ENCODE measurements around the gene CEND1.

Gene CEND1

DNA sequence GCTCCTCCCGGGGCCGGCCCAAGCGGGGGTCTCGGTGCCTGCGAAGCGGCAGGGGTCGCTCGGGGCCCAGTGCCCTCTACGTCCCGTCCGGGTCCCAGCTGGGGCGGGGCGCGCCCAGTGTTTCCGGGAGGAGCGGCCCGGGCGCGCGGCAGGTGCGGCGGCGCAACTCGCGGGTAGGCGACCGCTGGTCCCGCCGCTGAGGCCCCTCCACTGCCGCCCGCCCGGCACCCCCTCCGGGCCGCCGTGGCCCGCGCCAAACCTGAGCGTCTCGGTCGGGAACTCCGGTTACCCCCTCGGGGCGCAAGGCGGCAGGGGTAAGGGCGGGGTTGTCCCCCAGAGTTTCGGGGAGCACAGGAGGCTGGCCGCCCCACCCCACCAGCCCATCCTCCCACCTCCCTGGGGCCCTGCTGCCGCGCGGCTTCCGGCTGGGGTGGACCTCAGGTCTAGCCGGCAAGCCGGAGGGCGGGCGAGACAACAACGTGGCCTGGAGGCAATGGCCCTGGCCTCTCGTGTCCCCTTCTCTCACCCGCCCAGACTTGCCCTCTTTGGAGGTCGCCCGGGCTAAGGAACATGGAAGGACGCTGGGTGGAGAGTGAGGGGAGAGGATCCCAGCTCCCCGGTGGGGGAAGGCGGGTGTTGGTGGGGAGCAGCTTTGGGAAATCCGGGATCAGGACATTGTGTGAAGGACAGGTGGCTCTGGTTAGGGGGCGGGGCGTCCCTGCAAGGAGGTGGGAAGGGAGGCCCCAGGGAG, 37.4 kb upstream of the CEND1 start:
- DNase-seq: no peak

DNA sequence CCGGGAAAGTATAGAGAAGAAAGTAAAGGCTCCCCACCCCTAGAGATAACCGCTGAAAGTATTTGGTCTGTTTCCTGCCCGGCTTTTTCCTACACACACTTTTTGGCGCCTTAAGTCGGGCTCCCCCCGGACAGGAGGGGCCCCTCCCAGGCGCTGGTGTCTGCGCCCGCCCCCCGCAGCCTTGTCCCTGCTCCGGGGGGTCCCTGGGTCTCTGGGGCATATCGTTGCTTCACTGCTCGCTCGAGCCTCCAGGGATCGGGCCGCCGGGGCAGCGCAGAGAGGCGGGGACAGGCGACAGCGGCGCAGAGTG, 36.9 kb upstream of the CEND1 start:
- no peak for DNase-seq

GRCh38 chr11:826227-826621, 36.3 kb upstream of the CEND1 start:
- no peak for DNase-seq

DNA sequence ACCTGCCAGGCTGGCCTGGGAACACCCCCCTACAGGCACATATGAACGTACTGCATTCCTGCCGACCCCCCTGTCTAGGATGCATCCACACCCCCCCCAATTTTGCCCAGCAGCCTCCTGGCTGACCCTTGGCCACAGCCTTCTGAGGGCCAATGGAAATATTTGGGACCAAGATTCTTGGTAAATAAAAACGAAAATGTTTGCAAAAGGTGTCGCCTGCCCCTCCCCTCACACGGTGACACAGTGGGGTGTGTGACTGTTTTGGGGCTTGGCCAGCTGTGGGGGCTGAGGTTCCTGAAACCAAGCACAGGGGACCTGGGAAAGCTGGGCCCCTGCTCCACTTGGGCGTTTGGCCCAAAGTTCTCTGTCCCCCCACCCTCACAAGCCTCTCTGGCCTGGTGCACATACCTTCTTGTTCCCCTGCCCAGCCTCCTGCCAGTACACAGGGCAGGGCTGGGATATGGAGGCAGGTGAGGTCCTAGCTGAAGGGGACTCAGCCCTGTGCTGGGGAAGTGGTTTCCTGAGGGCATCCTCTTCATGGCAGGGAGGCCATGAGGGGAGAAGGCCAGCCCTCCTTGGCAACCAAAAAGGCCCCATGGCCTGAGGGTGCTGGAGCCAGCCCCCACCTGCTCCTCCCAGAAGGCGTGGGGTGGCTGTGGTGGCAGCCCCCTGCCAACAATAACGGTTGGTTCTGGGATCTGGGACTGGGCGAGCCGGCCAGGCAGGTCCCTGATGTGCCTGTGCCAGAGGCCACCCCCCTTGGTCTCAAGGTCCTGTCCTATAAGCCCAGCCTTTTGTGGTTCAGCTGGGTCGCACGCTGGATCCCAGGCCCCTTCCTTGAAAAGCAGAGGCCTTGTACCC, 35.7 kb upstream of the CEND1 start:
- no peak for DNase-seq

DNA sequence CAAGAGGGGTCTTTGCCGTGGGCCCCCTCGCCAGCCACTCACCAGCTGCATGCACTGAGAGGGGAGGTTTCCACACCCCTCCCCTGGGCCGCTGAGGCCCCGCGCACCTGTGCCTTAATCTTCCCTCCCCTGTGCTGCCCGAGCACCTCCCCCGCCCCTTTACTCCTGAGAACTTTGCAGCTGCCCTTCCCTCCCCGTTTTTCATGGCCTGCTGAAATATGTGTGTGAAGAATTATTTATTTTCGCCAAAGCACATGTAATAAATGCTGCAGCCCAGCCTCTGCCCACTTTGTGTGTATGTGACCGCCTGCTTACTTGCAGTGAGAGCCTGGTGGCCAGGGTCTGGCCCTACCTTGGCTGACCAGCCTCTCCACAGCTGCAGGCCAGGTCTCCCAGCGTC, 35.1 kb upstream of the CEND1 start:
- DNase-seq: no peak

DNA sequence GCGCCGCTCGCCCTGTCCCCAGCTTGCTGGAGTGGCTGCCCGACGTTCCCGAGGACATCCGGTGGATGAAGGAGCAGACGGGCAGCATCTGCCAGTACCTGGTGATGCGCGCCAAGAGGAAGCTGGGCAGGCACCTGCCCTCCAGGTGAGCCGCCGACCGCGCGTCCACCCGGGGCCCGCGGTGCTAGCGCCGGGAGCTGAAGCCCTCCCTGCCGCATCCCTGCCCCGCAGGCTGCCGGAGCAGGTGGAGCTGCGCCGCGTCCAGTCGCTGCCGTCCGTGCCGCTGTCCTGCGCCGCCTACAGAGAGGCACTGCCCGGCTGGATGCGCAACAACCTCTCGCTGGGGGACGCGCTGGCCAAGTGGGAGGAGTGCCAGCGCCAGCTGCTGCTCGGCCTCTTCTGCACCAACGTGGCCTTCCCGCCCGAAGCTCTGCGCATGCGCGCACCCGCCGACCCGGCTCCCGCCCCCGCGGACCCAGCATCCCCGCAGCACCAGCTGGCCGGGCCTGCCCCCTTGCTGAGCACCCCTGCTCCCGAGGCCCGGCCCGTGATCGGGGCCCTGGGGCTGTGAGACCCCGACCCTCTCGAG, 34.5 kb upstream of the CEND1 start:
- DNase-seq: no peak

DNA sequence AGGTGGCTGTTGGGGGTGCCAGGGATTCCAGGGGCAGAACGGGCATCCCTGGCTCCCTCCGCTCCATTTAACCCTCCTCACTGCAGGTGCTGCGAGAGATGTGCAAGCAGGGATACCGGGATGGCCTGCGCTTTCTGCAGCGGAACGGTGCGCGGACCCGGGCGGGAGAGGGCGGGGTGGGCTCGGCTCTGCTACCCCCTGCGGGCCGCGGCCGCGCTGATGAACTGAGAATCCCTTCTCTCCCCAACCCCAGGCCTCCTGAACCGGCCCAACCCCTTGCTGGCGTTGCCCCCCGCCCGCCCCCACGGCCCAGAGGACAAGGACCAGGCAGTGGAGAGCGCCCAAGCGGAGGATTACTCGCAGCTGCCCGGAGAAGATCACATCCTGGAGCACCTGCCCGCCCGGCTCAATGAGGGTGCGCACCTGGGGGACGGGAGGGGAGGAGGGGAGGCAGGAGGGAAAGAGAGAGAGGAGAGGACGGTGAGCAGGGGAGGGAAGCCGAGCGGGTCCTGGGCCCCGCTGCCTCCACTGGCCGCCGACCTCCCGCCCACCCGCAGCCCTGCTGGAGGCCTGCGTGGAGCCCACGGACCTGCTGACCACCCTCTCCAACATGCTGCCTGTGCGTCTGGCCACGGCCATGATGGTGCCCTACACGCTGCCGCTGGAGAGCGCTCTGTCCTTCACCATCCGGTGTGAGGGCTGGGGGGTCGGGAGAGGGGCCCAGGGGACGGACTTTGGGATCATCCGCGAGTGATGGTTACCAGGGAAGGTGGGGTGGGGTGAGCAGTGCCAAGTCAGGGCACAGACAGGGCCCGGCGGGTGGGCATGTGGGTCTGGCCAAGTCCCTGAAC, 33.8 kb upstream of the CEND1 start:
- DNase-seq: no peak

GRCh38 chr11:821512-822371, 31.9 kb upstream of the CEND1 start:
- no peak for DNase-seq

DNA sequence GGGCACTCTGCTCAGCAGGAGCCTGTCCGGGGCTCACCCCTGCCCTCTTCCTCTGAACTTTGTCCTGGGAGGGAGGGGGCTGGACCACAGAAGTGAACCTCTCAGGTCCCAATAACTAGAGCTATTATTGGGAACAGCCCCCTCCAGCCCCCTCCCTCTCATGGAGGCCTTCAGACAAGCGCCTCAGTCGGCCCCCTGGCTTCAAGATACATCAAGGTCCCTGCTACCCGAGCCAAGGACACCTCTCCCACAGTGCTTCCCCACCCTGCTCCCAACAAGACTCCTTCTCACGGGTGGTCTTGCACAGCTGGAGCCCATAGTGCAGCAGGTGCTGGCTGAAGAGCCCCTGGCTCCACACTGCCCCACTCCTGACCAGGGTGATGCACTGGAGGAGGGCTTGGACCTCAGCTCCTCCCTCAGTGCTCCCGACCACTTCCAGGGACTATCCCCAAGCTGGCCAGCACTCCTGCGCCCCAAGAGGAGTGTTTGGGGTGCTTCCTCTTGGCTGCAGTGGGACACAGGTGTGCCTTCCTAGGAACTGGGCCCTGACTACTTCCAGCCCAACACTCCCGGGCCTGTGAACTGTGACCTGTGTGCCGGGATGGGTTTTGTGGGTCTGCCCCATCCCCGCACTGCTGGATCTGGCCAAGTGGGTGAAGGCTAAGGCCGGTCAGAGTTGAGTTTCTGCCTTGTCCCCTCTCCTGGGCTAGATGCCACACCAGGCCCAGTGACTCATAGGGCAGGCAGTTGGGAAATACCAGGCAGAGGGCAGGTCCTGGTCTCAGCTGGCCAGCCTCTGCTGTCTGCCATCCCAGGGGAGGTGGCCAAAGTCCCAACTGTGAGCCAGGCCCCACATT, 31.0 kb upstream of the CEND1 start:
- DNase-seq: peak; percentile 81

- peak; percentile 84 for DNase-seq
Observed at GRCh38 chr11:819943-820649, 30.2 kb upstream of the CEND1 start.

DNA sequence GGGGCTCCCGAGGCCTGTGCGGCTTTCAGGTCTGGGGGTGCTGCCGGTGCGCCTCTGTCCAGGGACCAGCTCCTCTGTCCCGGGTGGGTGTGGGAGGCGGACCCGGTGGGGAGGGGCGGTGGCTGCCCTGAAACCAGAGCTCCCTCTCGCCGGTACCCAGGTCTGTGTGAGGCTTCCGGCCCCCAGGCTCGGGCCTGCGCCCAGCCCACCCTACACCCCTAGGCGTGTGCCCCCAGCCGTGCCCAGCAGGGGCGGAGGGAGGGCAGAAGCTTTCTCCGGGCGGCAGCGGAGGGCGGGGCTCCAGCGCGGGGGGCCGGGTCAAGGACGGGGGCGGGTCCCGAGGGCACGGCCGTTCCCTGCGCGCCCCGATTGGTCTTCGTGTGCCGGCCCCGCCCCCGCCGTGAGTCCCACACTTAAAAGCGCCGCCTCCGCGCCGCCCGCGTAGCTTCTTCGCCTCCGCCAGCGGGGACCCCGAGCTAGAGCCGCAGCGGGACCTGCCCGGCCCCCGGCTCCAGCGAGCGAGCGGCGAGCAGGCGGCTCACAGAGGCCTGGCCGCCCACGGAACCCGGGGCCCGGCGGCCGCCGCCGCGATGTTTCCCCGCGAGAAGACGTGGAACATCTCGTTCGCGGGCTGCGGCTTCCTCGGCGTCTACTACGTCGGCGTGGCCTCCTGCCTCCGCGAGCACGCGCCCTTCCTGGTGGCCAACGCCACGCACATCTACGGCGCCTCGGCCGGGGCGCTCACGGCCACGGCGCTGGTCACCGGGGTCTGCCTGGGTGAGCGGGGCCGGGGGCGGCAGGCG, 29.4 kb upstream of the CEND1 start:
- DNase-seq: peak; percentile 89

- DNase-seq: peak; percentile 79
Observed at GRCh38 chr11:818396-819128, 28.7 kb upstream of the CEND1 start, which contains the start of gene PNPLA2. Gene PNPLA2 (plus strand): TSS chr11:818914. CDS start chr11:819719, 805 bp downstream.

DNA sequence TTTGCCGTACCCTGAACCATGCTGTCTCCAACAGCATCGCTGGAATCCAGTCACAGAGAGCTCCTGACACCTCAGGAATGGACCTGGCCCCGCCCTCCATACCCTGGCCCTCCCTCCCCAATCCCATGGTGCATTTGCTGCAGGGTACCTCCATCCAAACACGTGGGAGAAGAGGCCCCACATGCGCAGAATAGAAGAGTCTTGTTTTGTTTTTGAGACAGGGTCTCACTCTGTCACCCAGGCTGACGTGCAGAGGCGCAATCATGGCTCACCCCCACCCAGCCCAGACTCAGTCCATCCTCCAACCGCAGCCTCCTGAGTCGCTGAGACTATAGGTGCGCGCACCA, 26.5 kb upstream of the CEND1 start:
- no peak for DNase-seq

DNA sequence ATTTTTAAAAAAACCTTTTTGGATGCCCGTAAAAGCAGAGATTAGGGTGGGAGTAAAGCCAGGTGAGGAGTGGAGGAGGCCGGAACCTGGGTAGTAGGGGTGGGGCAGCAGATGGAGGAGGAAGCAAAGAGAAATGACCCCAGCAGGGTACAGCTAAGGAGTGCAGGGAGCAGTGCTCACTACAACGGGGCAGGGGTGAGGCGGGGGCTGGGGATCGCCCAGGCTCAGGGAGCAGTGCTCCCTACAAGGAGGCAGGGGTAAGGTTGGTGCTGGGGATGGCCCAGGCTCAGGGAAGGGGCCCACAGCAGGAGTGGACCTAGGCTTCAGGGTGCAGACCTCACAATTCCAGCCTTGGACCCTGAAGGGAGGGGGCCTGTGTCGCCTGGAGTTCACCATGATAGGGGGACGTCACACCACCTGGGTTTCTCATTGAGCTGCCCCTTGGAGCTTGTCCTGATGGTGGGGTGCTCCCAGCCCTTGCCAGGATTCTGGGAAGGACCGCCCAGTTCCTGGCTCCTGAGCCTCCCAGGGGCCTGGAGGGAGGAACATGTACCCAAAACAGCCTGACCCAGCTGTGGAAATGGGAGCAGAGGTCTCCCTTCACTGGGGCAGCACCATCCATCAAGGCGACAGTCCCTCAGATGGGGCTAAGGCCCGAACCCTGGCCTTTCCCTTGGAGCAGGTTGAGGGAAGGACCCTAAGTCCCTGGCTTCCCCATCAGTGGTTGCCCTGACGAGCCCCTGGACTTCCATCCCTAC, 26.0 kb upstream of the CEND1 start:
- no peak for DNase-seq

GRCh38 chr11:813456-814096, 23.7 kb upstream of the CEND1 start:
- no peak for DNase-seq

- DNase-seq: no peak
Observed at GRCh38 chr11:813072-813455, 23.2 kb upstream of the CEND1 start.

GRCh38 chr11:812390-812789, 22.5 kb upstream of the CEND1 start:
- no peak for DNase-seq

Data from EL (cell line).